Common myeloid progenitor, CD34-positive (primary cell): Measurements from ENCODE around the gene CACNA1S.

Source experiments
- CTCF ChIA-PET: fragments of 350-600 bp; sonication (Branson Sonifier 250); formaldehyde crosslinking; loops from one replicate; lab custom pipeline; 2021; ENCODE audit warnings: antibody characterized with exemption; lab: Charles Lee
- POLR2A ChIA-PET: fragments of 350-600 bp; sonication (Branson Sonifier 250); formaldehyde crosslinking; loops from one replicate; lab custom pipeline; 2021; ENCODE audit warnings: antibody characterized with exemption; lab: Charles Lee
- DNase-seq, 3 donors: peaks; one replicate each; pipeline versions ENCODE4 v3.0.0 to v3.0.0-alpha.2; 2013
- H3K27ac ChIP-seq, 2 experiments: 1 replicate in 1 of 2; 2 replicates in 1 of 2; pipeline ENCODE4 v1.7.0; 2013; ENCODE audit warnings: inconsistent platforms in 2 of 2, low read length in 2 of 2, mild to moderate bottlenecking in 2 of 2, low read depth in 1 of 2, moderate library complexity in 1 of 2; ENCODE audit not compliant: severe bottlenecking in 2 of 2, insufficient read depth in 1 of 2, poor library complexity in 1 of 2
- H3K27me3 ChIP-seq, 5 experiments: replicated peaks in 2 of 5; 1 replicate in 3 of 5; 2 replicates in 2 of 5; pipeline versions ENCODE4 v1.6.1 to v1.7.0; 2013; ENCODE audit warnings: low read length in 4 of 5, mild to moderate bottlenecking in 2 of 5, moderate library complexity in 2 of 5, inconsistent platforms in 1 of 5; ENCODE audit not compliant: insufficient read depth in 5 of 5, control insufficient read depth in 4 of 5
- H3K36me3 ChIP-seq, 4 experiments: 1 replicate in 2 of 4; 2 replicates in 2 of 4; pipeline versions ENCODE4 v1.6.1 to v1.7.0; 2013; ENCODE audit warnings: low read length in 3 of 4, control low read depth in 1 of 4, mild to moderate bottlenecking in 1 of 4; ENCODE audit not compliant: control insufficient read depth in 4 of 4, insufficient read depth in 4 of 4
- H3K4me1 ChIP-seq, 4 experiments: 1 replicate in 3 of 4; 2 replicates in 1 of 4; pipeline versions ENCODE4 v1.6.1 to v1.7.1; 2013; ENCODE audit warnings: low read length in 3 of 4, mild to moderate bottlenecking in 3 of 4, control low read depth in 1 of 4, inconsistent platforms in 1 of 4, moderate library complexity in 1 of 4; ENCODE audit not compliant: control insufficient read depth in 4 of 4, insufficient read depth in 4 of 4; ENCODE audit errors: control extremely low read depth in 1 of 4
- H3K4me3 ChIP-seq, 7 experiments: 1 replicate in 4 of 7; 2 replicates in 3 of 7; pipeline versions ENCODE4 v1.5.1 to v1.7.0; 2013; ENCODE audit warnings: mild to moderate bottlenecking in 7 of 7, low read length in 6 of 7, moderate library complexity in 6 of 7, inconsistent platforms in 2 of 7, low read depth in 2 of 7, control low read depth in 1 of 7; ENCODE audit not compliant: insufficient read depth in 4 of 7, control insufficient read depth in 1 of 7; ENCODE audit errors: extremely low read depth in 1 of 7
- H3K9me3 ChIP-seq, 5 experiments: 1 replicate in 4 of 5; 2 replicates in 1 of 5; pipeline versions ENCODE4 v1.6.1 to v1.7.1; 2013; ENCODE audit warnings: low read length in 4 of 5, mild to moderate bottlenecking in 2 of 5, inconsistent platforms in 1 of 5, low read depth in 1 of 5, moderate library complexity in 1 of 5; ENCODE audit not compliant: control insufficient read depth in 4 of 5, insufficient read depth in 2 of 5; ENCODE audit errors: control extremely low read depth in 1 of 5
- WGBS: methylation state at CpG from one replicate; pipeline ENCODE4 v1.1.5; 2013; ENCODE audit not compliant: insufficient coverage; 5-methylcytosine and 5-hydroxymethylcytosine counted together

CACNA1S gene

DNA sequence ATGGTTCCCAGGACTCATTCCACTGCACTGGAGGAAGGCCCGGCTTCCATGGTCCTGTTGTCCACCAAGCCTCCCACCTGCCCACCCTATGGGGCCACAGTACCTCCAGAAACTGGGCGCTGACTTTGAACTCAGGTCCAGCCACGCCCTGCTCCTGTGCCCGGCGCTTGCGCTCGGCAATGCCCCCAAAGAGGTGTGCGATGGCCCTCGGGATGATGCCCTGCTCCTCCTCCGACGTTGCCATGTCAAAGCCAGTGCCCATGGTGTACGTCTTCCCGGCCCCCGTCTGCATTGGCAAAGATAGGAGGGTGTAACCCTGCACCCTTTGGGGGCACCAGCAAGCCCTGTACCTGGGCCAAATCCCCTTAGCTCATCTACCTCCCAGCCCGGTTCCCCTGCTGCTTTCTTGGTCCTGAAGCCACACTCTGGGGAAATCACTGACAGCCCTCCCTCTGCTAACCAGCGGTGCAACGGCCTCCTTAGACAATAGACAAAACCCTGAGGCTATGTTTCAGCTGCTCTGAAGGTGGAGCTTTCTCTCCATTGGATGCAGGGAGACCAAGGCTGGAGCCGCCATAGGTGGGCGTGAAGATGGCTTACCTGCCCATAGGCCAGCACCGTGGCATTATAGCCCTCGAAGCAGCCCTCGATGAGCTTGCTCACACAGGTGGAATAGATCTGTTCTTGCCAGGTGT is 103.4 kb downstream of the CACNA1S start:
- no peak overlapping the region for H3K4me3 ChIP-seq
- ChIA-PET POLR2A (interaction anchor here (0.6 kb wide), 1 partner anchor 19 kb away, joined by 3 read pairs; no protein-coding TSS in a partner anchor), CTCF (interaction anchor here (1.3 to 2.8 kb wide), 4 partner anchors 8 to 38 kb away, joined by 4 to 12 read pairs (median 5); no protein-coding TSS in a partner anchor)
- H3K36me3 ChIP-seq, result peaks cover 3 to 16% (median 12%) of the 10 kb centered on the region in 4 experiments
- H3K9me3 ChIP-seq, result no peaks in the 10 kb centered on the region
- H3K4me1 ChIP-seq, result peaks cover 0 to 20% (median 12%) of the 10 kb centered on the region in 4 experiments
- WGBS, result 96% methylated on average over 22 of the region's 22 CpGs
- H3K27me3 ChIP-seq, result no peaks in the 10 kb centered on the region
- no peak overlapping the region for H3K27ac ChIP-seq
- no peak for DNase-seq

DNA sequence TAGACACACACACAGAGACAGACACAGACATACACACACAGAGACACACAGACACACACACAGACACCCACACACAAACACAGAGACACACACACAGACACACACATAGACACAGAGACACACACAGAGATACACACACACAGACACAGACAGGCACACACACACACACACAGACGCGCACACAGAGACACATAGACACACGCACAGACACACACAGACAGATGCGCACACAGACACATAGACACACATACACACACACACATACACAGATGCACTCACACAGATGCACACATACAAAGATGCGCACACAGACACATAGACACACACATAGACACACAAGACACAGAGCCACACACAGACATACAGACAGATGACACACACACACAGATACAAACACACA is 104.7 kb downstream of the CACNA1S start:
- ChIA-PET CTCF (no interaction called here), POLR2A (no interaction called here)
- no peaks in the 10 kb centered on the region for H3K27me3 ChIP-seq
- H3K4me3 ChIP-seq, result no peak overlapping the region
- no peaks in the 10 kb centered on the region for H3K9me3 ChIP-seq
- WGBS, result 100% methylated on average over 1 of the region's 5 CpGs
- DNase-seq, result no peak
- H3K27ac ChIP-seq, result no peak overlapping the region
- peaks cover 0 to 7% (median 1%) of the 10 kb centered on the region in 4 experiments for H3K4me1 ChIP-seq
- H3K36me3 ChIP-seq, result peaks cover 4 to 27% (median 22%) of the 10 kb centered on the region in 4 experiments

DNA sequence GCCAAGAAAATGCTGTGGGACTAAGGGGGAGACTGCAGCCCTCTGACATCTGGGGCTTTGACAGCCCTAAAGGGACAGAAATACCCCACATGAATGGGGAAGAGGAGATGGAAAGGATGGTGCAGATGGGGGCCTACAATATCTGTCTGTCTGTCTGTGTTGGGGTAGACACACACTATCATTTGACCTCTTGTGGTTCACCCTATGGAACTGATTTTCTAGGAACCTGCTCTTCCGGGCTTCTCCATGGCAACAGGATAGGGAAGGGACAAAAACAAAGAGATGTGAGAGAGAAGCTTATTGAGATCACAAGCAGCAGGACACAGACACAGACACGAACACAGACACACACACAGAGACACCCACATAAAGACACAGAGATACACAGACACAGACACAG is 105.8 kb downstream of the CACNA1S start:
- Histone ChIP-seq H3K27me3 (no peaks in the 10 kb centered on the region), H3K9me3 (no peaks in the 10 kb centered on the region), H3K36me3 (peaks cover 4 to 34% (median 27%) of the 10 kb centered on the region in 4 experiments), H3K4me3 (no peak overlapping the region), H3K4me1 (no peaks in the 10 kb centered on the region), H3K27ac (no peak overlapping the region)
- ChIA-PET POLR2A (no interaction called here), CTCF (interaction anchor here (0.9 to 1.8 kb wide), 8 partner anchors 9 to 35 kb away, joined by 3 to 9 read pairs (median 3); partner anchors contain the start of gene KIF21B)
- 80% methylated on average over 1 of the region's 2 CpGs for WGBS
- DNase-seq, result no peak

DNA sequence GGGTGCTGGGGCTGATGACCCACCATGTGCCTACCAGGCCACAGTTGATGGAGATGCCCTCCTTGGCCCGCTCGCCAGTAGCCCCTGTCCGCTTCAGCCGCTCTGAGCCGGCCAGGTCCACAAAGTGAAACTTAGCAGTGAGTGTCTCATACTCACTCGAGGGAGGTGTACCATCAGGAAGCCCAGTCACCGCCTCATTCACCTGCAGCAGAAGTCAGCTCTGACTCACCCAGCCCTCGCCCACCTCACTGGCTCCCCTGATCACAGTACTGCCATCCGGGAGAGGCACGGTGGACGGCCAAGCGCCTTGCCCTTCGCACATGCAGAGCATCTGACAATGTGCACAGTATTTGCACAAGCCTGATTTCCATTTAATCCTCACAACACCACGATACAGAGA is 107.5 kb downstream of the CACNA1S start:
- Histone ChIP-seq H3K27ac (no peak overlapping the region), H3K36me3 (peaks cover 4 to 43% (median 35%) of the 10 kb centered on the region in 4 experiments), H3K27me3 (no peaks in the 10 kb centered on the region), H3K4me1 (no peaks in the 10 kb centered on the region), H3K4me3 (no peak overlapping the region), H3K9me3 (no peaks in the 10 kb centered on the region)
- WGBS, result 98% methylated on average over 14 of the region's 14 CpGs
- ChIA-PET CTCF (interaction anchor here (0.7 to 2.6 kb wide), 5 partner anchors 11 to 33 kb away, joined by 3 to 9 read pairs (median 3); no protein-coding TSS in a partner anchor), POLR2A (no interaction called here)
- DNase-seq, result no peak

DNA sequence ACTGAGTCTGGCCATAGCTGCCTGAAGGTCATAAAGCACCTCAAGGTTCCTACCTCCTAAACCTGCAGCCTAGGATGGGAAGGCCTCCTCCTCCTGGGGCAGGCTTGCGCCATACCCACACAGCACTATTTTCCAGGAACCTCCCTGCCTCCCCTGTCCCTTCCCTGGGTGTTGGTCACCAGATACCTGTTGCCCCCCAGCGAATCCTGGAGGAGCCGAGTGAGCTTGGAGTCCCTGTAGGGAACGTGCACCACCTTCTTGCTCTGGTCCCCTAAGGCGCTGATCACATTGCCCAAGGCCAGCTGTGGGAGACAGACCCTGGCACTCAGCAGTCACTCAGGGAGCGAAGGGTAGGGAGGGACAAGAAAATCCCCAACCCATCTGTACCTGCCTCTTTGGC is 108.1 kb downstream of the CACNA1S start:
- H3K36me3 ChIP-seq, result peaks cover 4 to 49% (median 38%) of the 10 kb centered on the region in 4 experiments
- H3K4me3 ChIP-seq, result no peak overlapping the region
- DNase-seq, result no peak
- H3K4me1 ChIP-seq, result no peaks in the 10 kb centered on the region
- no peaks in the 10 kb centered on the region for H3K9me3 ChIP-seq
- no peaks in the 10 kb centered on the region for H3K27me3 ChIP-seq
- ChIA-PET POLR2A (no interaction called here), CTCF (interaction anchor here (0.7 to 2.6 kb wide), 3 partner anchors 12 to 31 kb away, joined by 3 to 6 read pairs (median 5); no protein-coding TSS in a partner anchor)
- H3K27ac ChIP-seq, result no peak overlapping the region
- WGBS, result 90% methylated on average over 5 of the region's 6 CpGs

DNA sequence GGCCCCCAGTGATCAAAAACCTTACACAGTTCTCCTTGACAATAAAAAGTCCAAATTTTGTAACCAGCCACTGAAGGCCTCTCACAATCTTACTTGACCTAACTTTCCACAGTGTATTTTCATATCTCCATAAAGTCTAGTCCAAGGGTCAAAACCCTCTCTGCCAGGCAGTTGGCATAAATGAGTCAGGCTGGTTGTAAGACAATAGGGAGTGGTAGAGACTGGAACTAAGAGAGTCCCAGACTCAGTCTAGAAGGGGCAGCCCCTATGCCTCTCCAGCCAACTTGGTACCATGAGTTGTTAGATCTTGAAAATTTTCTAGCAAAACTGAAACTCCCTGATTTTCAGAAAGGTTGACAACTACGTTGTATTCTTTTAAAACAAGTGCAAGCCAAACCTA is 109.7 kb downstream of the CACNA1S start:
- Histone ChIP-seq H3K36me3 (peaks cover 7 to 57% (median 41%) of the 10 kb centered on the region in 4 experiments), H3K9me3 (no peaks in the 10 kb centered on the region), H3K27ac (no peak overlapping the region), H3K27me3 (no peaks in the 10 kb centered on the region), H3K4me1 (no peaks in the 10 kb centered on the region), H3K4me3 (no peak overlapping the region)
- no peak for DNase-seq
- ChIA-PET CTCF (interaction anchor here (0.8 to 3.0 kb wide), 2 partner anchors 17 to 23 kb away, joined by 4 to 10 read pairs; no protein-coding TSS in a partner anchor), POLR2A (no interaction called here)
- WGBS, result 92% methylated on average over 1 of the region's 1 CpG

DNA sequence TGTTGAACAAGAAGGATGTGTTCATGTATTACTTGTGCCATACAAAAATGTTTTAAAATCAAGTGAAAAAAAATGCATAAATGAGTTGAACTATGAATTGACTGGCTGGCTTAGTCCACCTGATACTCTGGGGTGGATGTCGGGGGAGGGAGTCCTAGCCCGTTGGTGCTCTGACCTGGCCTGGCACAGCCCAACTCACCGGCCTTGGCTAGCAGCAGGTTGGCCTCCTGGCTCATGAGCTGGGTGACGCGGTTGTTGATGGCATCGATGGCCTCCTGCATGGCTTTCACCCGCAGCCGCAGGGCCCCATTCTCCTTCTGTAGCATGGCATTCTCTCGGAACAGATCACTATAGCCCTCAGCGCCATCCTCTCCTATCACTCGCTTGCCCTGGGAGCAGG is 110.3 kb downstream of the CACNA1S start:
- no peaks in the 10 kb centered on the region for H3K9me3 ChIP-seq
- H3K27ac ChIP-seq, result no peak overlapping the region
- no peak for DNase-seq
- H3K4me3 ChIP-seq, result no peak overlapping the region
- H3K4me1 ChIP-seq, result no peaks in the 10 kb centered on the region
- H3K27me3 ChIP-seq, result no peaks in the 10 kb centered on the region
- ChIA-PET POLR2A (no interaction called here), CTCF (interaction anchor here (0.8 to 3.0 kb wide), 2 partner anchors 18 to 22 kb away, joined by 4 to 10 read pairs; no protein-coding TSS in a partner anchor)
- peaks cover 8 to 57% (median 41%) of the 10 kb centered on the region in 4 experiments for H3K36me3 ChIP-seq
- 90% methylated on average over 11 of the region's 11 CpGs for WGBS
